ENCODE results near the gene RIPK4.
"Not testable (repeated sequence)": the region's sequence is repeated elsewhere in the genome, so short reads cannot be mapped to it uniquely, and the experiment has no call there.

The RIPK4 gene

DNA sequence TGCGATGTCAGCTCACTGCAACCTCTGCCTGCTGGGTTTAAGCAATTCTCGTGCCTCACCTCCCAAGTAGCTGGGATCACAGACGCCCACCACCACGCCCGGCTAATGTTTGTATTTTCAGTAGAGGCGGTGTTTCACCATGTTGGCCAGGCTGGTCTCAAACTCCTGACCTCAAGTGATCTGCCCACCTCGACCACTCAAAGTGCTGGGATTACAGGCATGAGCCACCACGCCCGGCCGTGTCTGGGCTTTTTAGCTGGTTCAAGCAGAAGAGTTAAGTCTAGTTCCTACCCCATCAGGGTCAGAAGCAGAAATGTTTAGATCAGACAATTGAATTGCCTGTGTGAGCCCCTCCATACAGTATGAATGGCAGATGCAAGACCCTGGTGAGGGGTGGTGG, 27.7 kb upstream of the RIPK4 start:
- DNase-seq: no peak

DNA sequence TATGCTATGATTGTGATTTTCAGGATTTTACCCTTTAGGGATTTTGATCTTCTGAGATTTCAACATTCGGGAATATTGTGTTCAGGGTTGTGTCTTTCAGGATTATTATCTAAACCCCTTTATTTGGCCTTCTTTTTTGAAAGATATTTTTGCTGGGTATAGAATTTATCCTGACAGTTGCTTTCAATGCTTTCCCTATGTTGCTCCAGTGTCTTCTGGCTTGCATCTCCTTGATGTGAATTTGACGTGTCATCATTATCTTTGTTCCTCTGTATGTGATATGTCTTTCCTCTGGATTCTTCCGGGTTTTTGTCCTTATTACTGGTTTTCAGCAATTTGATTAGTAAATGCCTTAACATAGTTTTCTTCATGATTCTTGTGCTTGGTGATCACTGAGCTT, 25.9 kb upstream of the RIPK4 start:
- no peak for DNase-seq

GRCh38 chr21:41786509-41786987, 19.7 kb upstream of the RIPK4 start:
- DNase-seq: no peak

DNA sequence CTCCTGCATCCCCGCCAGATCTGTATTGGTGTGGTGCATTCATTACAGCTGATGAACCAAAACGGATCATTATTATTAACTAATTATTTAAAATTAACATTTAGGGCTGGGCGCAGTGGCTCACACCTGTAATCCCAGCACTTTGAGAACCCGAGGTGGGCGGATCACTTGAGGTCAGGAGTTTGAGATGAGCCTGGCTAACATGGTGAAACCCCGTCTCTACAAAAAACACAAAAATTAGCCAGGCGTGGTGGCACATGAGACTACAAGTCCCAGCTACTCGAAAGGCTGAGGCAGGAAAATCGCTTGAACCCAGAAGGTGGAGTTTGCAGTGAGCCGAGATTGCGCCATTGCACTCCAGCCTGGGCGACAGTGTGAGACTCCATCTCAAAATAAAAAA, 18.4 kb upstream of the RIPK4 start:
- not testable (repeated sequence) for DNase-seq

DNA sequence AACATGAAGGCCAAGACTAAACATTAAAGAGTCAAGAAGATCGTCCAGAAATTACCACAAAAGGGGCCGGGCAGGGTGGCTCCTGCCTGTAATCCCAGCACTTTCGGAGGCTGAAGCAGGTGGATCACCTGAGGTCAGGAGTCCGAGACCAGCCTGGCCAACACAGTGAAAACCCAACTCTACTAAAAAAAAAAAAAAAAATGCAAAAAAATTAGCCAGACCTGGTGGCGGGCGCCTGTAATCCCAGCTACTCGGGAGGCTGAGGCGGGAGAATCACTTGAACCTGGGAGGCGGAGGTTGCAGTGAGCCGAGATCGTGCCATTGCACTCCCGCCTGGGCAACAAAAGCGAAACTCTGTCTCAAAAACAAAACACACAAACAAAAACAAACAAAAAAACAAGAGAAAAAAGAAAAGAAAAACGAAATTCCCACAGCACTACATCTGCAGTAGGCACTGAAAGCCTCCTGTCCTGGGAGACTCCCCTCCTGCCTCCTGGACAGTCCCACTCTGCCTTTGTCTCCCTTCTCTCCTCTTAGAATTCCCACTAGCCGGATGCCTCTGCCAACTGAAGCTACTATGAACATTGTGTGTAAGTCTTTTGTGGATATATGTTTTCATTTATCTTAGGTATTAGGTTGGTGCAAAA, 17.7 kb upstream of the RIPK4 start:
- no peak for DNase-seq

DNA sequence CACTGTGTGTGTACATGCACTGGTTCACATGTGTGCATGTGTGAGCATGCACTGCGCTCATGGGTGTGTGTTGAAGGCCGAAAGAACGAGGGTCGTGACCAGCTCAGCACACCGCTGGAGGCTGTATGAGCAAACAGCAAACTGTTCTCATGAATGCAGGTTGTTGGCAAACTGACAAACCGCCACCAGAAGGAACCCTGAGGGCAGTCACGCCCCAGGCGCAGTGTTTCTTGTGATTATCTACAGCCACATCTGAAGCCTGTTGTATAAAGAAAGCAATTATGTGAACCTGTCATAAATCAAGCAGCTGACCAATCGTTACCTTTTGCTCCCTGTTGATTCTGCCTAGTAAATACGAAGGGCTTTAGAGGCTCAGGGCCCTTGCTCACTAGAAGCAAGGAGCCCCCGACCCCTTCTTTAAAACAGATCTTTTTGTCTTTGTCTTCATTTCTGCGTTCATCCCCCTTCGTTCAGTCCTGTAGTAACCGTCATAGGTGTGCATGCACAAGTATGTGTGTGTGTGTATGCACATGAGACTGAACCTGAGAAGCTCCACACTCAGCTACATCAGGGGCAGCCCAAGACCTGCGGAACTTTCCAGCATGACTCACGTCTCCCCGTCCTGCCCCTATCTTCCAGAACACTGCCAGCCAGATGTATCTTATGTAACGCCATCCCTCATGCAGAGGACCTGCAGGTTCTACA, 16.8 kb upstream of the RIPK4 start:
- DNase-seq: peak; percentile 96

- DNase-seq: no peak
Measured at GRCh38 chr21:41781050-41781410, 14.2 kb upstream of the RIPK4 start.

- no peak for DNase-seq
Measured at GRCh38 chr21:41780337-41781049, 13.6 kb upstream of the RIPK4 start.

DNA sequence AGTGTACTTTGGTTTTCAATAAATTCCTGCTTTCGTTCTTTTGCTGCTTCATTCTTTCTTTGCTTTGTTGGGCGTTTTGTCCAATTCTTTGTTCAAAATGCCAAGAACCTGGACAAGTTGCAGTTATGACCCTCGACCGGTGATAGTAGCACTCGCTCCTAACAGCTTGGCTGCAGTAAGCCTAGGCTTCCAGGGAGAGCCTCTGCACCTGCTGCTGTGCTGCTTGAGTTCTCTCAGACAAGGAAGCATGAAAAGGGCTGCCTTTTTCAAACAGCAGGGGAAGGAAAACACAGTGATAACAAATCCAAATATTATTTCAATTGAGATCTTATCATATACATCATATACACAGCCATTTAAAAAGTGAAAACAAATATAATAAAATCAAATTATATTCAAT, 12.8 kb upstream of the RIPK4 start:
- DNase-seq: no peak

DNA sequence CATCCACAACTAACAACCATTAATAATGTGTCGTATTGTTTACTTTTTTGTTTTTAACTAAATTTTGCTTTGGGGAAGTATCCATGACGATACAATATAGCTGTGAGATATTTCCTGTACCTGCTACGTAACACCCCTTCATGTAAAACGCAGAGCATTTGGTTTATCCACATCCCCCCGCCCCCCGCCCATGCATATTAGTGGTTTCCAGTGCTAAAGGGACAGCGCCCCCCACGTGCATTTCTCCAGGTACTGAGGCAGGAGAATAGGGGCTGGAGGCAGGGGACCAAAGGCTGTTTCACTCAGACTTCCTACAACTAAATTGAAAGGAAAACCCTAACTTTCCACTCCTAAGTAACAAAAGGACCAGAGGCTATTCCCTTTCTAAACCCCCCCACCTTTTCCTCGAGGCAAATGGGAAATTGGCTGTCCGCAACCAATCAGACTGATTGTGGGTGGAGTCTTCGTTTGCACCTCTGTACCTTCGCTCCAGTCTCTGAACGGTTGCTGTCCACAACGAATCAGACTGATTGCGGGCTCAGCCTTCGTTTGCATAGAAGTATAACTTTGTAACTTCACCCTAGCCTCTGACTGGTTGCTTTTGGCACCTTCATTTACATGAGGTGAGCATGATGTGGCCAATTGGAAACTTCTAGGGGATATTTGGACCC, 12.2 kb upstream of the RIPK4 start:
- DNase-seq: no peak

GRCh38 chr21:41777951-41778815, 11.3 kb upstream of the RIPK4 start:
- DNase-seq: peak; percentile 62

DNA sequence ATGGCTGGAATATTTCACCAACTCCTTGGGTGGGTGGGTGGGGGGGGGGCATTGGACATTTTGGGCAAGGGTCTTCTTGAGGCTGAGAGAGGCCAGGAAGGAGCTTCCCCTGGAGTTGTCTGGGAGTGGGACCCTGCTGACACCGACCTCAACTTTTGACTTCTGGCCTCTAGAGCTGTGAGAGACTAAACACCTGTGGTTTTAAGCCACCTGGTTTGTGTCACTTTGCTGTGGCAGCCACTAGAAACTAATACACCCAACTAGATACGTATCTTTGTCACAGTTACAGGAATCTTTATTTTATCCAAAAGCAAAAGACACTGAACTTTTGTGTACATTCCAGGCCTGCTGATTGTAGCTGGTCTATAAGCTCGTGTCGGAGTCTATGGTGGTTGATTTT, 9.9 kb upstream of the RIPK4 start:
- no peak for DNase-seq

- no peak for DNase-seq
Measured at GRCh38 chr21:41775149-41775472, 8.3 kb upstream of the RIPK4 start.

DNA sequence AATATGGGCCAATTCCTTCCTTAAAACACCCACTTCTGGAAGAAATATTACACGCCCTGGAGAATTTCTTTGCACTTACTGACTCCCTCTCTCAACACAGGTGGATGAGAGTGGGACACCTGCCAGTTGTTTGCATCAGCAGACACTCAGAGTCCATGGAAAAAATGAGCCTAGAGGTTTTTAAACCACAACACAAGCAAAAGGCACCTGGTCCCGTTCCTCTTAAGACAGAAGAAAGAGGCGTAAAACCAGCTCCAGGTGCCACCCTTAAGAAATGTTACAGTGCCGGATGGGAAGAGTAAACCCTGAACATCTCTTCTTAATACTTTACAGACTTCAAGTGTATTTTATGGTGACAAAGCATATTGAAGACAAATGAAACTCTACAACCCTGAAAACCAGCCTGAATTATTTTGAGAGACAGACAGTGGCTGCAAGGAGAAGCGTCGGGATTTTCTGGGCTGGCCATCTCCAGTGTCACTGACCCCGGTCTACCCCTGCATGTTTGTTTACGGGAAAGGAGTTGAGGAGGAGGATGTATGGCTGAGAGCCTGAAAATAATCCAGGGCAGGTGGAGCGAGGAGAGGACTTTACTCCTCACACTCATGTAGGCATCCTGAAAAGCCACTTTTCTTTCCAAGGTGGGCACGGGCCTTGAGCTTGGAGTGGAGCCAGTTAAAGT, 7.8 kb upstream of the RIPK4 start:
- DNase-seq: no peak

DNA sequence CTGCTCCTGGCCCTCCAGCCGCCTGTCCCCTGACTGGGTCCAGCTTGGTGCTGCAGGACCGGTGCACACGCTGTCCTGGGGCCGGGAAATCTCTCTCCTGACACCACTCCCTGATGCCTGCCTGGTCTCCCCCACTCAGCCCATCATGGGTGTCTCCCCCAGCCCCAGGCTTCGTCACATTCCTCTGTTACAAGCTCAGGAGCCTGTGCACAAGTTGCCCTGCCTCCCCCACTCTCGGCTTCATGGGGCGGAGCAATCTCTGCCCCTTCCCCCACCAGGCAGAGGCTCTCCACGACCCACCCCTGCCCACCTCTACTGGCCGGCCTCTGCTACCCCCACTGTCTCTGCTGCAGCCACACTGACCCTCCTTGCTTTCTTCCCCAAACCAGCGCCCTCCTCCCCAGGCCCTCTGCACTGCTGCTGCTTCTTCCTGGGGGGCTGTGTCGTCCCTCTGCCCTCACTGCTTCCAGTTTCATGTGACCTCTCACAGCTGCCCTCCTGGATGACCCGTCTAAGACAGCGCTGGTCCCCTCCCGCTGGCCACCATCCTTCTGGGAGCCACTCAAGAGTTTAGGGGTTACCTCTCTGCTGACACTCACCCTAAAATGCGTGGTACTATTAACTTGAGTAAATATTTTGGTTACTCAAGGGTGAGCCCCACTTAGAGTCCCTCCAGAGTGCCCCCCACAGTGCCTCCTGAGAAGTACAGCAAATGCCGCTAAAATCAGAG, 5.7 kb upstream of the RIPK4 start:
- DNase-seq: no peak

GRCh38 chr21:41771625-41771945, 4.7 kb upstream of the RIPK4 start:
- DNase-seq: no peak

GRCh38 chr21:41770901-41771624, 4.2 kb upstream of the RIPK4 start:
- DNase-seq: no peak

DNA sequence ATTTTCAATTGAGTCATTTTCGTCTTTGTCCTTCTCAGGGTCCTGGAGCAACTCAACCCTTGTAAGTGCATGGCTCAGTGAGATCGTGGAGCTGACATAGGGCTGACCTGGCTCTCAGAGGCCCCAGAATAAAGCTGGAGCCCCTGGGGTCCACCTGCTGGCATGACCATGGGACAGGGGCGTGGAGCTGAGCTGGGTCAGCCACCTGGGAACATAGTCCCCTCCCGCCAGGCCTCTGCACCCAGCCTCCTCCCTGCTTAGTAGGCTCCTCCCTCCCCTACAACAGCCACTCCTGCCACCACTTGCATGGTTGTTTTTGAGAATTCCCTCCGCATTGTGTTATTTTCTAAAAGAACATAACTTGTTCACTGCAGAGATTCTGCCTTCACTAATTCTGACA, 3.1 kb upstream of the RIPK4 start:
- no peak for DNase-seq

- no peak for DNase-seq
Measured at GRCh38 chr21:41769521-41769920, 2.7 kb upstream of the RIPK4 start.

DNA sequence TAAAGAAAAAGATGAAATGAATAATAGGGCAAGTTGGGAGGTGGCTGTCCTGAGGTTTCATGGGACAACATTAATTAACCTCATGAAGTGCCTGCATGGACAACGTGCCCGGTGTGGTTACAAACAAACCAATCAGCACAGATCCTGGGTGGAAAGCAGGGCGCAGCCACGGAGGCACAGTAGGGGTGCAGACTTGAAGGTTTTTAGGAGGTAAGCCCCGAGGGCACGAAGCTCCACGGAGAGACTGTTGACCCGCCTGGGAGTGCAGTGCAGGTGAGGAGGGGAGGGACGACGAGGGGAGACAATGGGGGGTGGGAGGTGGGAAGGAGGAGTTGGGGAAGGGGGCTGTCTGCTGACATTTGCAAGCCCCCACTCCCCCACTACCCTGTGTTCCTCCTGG, 2.3 kb upstream of the RIPK4 start:
- no peak for DNase-seq
